Breast epithelium (tissue), 3 donors: ENCODE data around the gene TSPYL2.

Experiments used
- CTCF ChIP-seq, 3 donors: fragments of 450-650 bp; IDR thresholded peaks; one replicate each; pipeline ENCODE4 v1.5.1; 2016 to 2017; ENCODE audit warnings: antibody characterized with exemption in 3 of 3, mild to moderate bottlenecking in 3 of 3, moderate library complexity in 3 of 3
- POLR2AphosphoS5 ChIP-seq, 3 donors: sonication (generic); formaldehyde crosslinking; IDR thresholded peaks; one replicate each; pipeline ENCODE4 v1.6.1; 2017; ENCODE audit warnings: antibody characterized with exemption in 3 of 3

GRCh38 chrX:53135581-53135980 lies 53.4 kb downstream of the TSPYL2 start:
- TF ChIP-seq CTCF (IDR thresholded peaks at IDR 0.05) (no peak), POLR2AphosphoS5 (IDR thresholded peaks at IDR 0.05) (no peak)
